Stimulated activated CD4-positive, alpha-beta T cell treated with anti-CD3 and anti-CD28 coated beads, TNF-alpha, amount 100 ng/mL, for 24 hours (primary cell): Measurements from ENCODE around the gene KIFC3.
"Not testable (repeated sequence)": the region's sequence is repeated elsewhere in the genome, so short reads cannot be mapped to it uniquely, and the experiment has no call there.

Experiments
- DNase-seq, 3 experiments: peaks; one replicate each; pipeline ENCODE4 v3.0.0-alpha.2; 2020; ENCODE audit warnings: low read depth in 3 of 3

Gene KIFC3

DNA sequence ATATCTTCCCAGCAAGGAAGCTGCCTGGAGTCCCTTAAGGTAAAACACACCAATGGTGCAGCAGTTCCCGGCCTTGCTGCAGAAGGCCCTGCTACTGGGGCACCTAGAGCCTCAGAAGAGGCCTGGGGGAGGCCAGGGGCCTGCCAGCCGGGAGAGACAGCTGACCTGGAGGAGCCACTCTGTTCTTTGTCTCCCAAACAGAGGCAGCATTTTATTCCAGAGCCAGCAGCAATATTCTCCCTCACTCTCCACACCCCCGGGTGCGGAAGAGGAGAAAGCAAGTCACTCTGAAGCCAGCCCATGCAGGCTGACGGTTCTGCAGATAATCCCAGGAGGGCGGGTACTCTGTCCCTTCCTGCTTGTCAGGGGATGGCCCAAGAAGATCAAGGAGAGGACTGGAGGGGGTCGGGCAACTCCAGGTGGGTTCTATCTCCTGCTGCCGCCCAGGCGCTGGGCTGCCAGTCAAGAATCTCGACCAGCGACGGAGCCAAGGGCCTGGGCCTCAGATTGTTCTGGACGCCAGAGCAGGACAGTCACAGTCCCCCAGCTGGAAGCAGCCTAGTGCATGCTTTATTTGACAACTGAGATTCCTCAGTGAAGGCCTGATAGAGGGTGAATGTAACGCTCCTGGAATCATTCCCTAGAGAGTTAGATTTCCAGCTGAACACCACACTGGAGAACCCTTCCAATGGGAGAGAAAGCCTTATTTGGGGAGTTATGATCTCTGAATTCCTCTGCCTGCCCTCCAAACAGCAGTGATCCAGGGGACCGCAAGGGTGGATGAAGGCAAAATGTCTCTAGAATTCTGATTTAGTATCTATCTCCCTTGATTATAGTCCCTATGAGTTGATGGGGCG is 1.1 kb upstream of the KIFC3 start:
- no peak for DNase-seq

DNA sequence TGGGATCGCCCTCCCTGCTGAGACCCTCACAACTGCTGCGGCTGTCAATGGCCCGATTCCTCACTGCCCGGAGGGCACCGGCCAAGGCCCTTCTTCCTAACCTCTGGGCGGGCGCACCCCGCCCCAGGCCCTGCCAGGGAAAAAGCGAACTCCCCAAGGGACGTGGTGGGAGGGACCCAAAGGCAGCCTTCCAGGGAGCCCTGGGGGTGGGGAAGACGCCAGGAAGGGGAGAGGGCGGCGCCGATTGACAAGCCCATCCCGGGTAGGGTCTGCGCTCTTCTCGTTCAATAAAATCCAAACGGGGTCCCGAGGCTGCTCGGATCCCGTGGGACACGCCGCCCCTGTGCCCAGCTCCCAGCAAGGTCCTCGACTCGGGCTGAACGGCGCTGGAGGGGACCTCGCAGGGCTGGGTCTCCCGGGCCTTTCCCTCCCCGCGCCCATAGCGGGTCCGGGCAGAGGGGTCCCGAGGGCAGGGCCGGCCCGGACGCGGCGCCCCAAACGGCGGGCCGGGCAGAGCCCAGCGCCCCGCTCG is 416 bp downstream of the KIFC3 start:
- DNase-seq, result no peak

DNA sequence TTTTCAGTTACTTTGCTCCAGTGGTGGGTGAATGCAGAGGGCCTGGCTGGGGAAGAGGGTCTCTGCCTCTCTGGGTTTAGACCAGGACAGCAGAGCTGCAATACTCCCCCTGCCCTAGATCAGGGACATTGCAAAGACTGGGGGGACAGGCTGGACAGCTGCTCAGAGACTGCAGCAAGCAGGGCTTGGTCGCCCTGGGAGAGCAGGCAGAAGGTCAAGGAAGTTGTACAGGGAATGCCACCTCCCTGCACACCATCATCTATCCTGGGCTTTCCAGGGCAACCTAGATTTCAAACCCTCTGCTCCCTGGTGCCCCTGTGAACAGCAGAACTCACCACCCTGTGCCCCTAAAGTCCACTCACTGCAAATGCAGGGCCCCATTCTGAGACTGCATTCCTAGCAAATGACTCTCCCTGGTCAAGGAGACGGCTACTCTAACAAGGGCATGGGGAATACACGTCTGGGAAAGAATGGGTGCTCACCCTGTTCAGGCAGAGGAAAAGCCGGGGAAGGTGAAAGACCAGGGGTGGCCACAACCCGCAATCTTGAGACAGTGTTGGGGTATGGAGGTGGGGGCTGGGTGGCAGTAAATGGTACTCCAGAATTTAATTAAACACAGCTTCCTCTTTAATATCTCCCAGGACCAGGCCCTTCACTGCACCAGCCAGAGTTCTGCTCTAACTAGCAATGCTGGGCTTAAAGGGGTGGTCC is 1.0 kb downstream of the KIFC3 start:
- DNase-seq, result no peak

DNA sequence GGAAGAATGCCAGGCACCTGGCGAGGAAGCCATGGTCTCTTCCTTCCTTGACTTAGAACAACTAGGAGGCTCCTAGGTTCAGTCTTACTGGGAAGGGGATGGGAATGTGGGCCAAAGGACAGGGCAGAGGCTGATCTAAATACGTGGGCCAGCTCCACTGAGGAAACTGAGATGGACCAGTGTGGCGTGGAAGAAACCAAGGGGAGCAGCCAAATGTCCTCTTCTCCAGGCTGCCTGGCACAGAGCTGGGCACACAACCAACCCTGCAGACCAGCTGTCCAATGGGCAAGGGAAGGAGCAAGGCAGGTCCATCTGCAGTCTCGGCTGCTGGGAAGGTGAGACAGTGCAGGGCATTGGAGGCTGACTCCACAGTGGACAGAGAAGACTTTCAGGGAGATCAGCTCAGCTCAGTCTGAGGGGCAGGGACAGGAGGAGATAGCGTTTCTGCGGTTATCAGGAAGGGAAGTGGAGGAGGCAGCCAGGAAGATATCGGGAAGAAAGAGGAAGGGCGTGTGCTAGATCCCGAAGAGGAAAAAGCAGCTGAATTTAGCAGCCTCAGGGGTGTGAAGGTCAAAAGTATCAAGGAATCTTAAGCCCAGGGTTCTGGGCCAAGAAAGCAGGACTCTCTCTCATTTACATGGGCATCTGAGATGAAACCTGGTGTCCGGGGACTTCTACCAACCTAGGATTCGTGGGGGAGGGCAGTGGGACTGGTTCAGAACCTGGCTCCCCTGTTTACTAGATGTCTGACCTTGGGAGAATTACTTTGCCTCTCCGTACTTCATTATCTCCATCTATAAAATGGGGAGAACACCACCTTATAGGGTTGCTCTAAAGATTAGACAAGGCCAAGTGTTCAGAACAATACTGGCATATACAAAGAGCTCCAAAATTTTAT is 1.8 kb downstream of the KIFC3 start:
- DNase-seq, result no peak

DNA sequence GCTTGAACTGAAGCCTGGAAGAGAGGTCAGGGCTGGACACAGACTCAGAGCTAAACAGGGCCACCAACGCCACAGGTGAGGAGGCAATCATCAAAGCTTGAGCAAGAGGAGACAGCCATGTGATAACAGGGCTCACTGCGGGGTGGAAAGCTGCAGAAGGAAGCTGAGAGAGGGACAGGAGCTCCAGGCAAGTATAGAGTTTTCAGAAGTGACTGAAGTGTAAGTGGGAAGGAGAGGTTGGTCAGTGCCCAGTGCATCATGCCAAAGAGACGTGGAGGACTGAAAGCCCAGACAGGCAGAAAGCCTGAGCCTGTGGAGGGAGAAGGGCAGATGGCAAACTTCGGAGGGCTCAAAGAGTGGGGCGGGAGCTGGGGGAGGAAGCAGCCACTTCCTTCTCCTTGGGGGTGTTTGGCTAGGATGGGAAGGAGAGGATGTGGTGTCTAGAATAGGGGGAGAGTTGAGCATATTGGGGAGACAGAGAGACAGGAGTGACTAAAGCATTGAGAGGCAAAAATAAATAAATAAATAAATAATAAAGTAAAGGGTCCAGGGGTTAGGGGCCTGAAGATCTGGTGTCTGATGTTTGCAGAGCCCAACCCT is 2.6 kb downstream of the KIFC3 start:
- no peak for DNase-seq

DNA sequence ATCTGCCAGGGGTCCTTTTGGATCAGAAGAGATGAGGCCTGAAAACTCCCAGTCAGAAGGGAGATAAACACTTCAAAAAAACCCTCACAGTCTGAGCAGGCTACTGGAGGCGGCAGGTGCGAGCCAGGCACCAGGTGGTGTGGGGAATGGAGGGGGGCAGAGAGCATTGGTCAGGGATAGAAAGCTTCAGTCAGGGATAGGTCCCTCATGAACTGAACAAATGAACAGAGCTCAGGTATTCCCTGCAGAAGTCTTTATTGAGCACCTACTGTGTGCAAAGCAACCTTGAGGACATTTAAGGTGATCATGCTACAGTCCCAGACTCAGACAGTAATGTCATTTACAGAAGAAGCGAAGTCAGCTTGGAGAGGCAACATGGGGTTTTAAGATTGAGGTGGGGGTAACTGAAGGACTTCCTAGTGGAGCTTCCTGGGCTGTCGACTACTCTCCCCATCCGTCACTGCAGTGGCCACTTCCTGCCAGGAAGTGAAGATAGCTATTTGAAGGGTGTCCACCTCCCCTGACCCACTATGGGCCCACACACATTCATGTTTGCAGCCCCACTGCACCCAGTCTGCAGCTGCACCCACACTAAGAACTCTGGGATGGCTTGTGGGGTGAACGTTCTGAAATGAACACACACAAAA is 3.2 kb downstream of the KIFC3 start:
- DNase-seq, result no peak

DNA sequence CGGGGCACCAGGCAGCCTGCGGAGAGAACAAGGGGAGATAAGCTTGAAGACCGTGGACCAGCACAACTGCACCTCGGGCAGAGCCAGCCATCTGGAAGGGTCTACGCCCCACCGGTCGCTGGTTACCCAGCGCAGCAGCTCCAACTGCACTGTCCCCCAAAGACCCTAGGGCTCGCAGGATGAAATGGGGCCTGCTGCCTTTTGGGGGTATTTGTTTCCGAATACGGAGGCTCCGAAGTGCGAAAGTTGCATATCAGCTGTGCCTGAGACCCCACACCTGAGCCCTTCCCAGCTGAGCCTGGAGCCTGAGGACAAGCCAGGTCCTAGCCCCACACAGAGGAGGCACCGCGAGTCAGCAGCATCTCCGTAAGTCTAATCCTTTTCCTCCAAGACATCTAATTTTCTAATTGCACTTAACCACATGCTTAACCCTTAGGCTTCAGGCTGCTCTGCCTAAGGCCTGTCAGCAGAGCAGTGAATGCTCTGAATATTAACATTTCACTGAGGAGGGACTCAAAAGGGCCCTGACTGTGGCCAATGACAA is 4.0 kb downstream of the KIFC3 start:
- DNase-seq, result no peak

DNA sequence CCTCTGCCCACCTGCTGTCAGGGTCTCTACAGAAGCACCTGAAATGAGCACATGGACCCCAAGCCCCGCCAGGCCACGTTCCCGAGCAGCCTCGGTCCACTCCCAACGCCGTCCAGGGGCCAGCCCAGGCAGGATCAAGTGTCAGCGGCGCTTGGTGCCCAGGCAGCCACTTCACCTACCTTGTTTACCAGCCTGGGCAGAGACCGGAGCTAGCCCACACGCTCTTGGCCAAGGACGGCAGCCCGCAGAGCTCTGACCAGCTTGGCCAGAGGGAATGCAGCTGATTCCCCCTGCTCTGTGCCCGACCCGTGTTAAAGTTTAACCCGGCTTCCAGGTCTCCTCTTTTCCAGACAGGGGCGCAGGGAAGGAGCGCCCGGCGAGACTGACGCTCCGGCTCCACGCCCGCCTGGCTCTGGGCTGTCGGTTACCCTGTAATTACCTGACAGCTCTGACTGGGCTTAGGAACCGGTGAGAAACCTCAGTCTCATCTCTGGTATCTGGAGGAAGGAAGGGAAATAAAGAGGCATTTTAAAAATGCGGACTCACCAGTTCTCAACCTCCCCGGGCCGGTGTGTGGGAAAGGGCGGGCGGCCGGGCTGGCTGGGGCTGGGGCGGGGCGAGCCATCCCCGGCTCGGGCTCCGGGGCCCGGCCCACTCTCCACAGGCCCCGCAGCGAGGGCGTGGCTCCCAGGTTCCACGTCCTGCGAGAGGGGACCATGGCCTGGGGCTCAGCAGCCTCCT is 4.6 kb downstream of the KIFC3 start:
- DNase-seq, result no peak

DNA sequence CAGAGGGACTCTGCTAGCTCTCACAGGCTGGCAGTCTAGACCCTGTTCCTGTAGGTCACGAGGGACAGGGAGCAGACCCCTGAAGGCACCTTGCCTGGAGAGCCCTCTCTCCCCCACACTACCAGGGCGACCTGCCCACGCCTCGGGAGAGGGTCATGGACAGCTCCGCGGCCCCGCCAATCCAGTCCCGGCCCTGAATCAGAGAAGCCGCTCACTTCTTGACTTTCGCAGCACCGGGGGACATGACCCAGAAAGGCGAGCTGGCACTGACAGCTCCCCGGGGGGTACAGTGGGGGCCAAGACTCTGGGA is 5.1 kb downstream of the KIFC3 start:
- no peak for DNase-seq

DNA sequence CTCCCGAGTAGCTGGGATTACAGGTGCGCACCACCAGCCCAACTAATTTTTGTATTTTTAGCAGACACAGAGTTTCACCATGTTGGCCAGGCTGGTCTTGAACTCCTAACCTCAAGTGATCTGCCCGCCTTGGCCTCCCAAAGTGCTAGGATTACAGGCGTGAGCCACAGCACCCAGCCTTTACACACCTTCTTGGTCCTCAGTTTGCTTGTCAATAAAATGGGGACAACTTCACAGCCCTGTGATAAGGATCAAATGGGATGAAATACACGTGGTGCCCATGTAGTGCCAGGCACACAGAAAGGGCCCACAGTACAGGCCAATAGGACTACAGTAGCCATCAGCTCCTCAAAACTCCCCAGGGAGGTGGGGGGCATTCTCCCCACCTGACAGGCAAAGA is 6.3 kb downstream of the KIFC3 start:
- not testable (repeated sequence) for DNase-seq

DNA sequence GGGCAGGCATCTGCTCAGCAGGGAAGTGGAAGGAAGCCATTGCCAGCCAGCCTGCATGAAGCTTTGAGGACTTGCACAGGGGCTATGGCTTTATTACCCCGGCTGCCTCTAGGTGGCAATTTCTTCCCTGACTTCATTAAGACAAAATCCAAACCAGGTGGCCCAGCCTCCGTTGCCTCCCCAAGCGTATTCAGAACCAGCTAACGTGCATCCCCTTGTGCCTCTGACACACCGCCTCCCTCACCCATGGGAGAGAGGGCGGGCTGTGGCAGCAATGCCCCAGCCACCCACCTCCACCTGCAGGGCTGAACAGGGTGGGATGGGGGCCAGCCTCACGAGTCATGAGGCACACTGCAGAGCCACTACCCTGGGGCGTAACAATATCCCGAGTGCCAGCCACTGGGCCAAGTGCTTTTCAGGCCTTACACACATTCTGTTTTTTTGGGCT is 6.8 kb downstream of the KIFC3 start:
- peak in 1 of 3 experiments; percentile 23 for DNase-seq

DNA sequence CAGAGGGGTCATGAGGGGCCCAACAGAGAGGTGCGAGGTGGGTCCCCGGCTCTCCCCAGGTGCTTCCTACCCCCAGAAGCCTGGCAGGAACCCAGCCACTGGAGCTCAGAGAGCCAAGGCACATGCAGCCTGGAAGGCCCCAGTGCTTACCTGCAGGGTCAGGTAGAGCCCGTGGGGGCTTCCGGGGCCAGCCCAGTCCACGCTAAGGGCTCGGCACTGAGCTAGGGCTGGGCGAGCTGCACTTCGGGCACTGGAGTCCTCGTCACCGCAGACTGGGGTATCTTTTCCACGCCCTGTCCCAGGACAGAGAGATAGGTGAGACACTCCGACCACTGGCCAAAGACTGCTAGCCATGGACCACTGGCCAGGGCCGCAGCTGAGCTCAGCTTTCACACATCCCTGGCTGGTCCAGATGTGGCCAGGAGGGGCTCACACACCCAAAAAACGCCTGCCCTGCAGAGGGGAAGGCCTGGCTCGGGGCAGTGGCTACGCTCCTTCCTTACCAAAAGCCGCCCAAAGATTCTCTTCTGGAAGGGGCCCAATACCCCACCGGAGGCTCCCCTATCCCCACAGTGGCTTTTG is 7.4 kb downstream of the KIFC3 start:
- no peak for DNase-seq

DNA sequence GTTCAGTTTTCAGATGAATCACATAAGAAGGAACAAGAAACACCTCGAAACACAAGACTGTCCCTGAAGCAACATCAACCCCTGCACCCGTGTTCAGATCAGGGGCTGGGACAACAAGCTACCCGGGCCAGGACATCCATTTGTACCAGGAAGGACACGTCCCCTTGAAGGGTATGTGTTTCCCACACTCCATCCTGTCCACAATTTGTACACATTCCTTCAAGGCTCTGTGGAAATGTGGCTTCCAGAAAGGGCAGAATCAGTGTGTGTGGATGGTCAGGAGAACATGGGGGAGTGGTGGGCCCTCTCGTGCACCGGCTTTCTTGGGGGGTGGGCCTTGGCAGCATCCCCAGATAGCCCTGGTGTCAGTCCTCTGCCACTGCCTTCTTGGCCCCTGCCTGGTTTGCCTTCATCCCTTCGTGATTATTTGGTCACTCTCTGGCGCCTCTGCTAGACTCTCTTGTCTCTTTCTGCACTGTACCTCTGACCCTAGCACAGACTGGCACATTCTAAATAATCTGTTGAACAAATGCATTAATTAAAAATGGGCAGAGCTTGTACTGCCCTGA is 10.3 kb downstream of the KIFC3 start:
- no peak for DNase-seq

DNA sequence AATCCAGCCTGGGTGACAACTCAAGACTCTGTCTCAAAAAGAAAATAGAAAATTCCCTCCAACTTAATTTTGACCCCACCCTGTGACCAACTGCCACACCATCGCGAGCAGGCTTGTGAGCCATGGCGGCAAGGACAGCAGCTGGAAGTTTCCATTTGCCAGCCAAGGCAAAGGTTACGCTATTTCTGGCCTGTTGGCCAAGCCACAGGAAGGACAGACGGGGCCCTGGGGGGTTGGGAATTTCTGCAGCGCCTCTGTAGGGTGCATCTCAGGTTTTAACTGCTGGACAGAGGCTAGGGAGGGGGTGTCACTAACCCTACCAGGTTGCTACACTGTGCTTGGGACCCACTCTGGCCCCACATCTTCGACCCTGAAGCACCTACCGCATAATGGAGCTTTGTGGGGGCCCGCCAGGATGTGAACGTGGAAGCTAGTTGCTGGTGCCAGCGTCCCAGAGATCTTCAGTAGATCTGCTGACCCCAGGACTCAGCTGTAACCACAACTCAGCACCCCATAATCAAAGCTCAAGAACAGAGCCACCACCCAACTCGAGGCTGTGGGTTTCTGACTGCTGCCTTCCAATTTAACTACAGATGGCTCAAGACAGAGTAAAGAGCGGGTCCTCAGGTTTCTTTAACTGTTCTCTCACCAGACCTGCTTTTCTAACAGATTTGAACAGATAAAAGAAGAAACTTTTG is 10.9 kb downstream of the KIFC3 start:
- DNase-seq, result no peak

DNA sequence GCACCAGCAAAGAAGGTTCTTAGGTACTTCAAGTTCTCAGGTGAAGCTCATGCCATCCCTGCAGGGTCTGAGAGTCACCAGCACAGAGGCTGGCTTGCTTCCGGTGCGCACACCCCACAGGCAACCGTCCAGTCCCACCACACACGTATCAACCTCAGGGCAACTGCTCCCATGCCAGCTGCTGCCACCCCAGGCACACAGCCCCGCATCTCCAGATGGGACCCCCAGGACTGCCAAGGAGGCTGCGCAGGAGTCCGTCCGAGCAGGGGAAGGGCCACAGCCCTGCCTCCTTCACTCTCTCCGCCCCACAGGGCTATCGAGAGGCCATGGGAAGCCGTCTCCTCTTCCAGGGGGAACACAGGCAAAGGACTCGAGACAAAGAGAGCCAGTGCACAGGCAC is 13.3 kb downstream of the KIFC3 start:
- DNase-seq, result no peak

DNA sequence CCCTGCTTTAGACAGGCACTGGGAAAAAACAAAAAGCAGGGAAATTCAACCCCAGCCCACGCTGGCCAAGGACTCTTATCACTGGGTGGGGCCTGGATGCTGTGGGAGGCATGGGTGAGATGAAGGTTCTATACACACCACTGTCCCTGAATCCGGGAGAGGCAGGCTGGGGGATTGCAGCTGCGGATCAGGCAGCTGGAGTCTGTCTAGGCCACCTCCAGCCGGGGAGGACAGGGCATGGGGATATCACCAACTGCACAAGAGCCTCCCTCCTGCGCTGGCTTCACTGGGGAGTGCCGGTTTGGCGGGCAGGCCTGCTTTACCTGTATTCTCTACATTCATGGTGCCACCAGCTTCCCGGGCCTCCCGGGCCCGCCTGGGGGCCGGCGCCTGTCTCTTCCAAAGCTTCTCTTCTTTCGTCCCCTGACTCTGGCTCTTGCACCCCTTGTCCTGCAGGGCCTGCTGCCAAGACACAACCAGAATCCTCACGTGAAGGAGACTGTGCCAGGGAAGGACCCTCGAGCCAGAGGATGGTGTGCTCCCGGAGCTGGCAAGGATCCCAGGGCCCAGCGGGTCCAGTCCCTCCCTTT is 13.9 kb downstream of the KIFC3 start:
- no peak for DNase-seq

DNA sequence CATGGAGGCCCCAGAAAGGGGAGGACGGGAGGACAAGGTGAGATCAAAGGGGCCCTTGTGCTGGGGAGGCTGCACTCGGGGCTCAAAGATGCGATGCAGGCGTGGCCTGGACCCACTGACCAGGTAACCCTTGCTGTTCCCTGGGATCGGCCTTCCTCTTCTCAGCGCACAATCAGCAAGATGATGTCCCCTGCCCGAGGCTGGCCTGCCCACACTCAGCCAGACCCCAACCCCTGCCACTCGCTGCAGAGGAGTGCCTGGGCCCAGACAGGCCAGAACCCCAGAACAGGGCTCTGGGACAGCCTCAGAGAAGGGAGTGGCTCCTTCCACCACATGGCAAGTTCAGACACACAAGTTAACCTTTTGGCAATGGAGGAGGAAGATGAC is 14.8 kb downstream of the KIFC3 start:
- no peak for DNase-seq
